ENCODE measurements around the gene TMEM242.

The TMEM242 gene

DNA sequence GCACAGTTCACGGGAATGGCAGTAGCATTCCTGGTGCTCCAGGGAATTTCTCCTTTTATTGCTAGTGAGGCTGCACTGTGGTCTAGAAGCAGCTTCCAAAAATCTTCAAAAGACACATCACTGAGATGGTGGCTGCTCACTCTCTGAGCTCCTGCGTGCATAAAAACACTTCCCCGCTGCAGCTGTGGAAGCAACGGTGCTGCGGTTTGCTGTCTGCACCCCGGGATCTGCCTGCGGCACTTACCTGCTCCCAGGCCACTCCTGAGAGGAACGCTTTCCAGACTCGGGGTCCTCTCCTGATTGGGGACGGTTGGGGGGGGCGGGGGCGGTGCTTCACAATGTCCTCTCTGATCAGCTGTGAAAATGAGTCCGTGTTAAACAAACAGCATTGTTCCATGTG, 77.9 kb downstream of the TMEM242 start:
- DNase-seq: no peak

DNA sequence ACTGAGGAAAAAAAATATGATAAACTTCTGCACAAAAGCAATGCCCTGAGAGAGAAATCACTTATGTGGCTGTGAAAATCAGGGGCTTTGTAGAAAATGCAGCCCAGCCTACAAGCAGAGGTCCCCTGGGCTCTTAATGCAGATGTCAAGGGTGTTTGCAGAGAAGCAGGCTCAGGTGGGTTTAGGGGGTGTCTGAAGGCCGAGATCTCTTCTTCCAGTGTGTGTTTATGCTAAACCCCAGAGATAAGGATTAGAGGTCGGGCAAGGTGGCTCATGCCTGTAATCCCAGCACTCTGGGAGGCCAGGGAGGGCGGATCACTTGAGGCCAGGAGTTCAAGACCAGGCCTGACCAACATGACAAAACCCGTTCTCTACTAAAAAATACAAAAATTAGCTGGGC, 78.5 kb downstream of the TMEM242 start:
- no peak for DNase-seq

DNA sequence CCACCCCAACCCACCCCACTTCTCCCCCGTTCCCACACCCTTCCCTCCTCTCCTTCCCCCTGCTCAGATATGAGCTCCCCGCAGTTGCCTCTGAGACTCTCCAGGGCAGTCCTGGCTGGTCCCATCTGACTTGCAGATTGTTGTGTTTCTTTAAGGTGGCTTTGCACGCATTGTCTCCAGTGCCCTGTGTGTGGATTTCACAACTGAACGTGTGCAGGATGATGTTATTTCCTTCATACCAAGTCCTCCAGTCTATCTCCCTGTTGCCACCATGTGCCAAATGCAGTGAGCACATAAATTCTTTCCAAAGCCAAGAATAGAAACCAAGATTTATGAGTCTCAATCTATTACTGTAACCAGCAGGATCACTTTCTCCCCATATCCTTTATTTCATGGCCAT, 79.1 kb downstream of the TMEM242 start:
- DNase-seq: no peak

DNA sequence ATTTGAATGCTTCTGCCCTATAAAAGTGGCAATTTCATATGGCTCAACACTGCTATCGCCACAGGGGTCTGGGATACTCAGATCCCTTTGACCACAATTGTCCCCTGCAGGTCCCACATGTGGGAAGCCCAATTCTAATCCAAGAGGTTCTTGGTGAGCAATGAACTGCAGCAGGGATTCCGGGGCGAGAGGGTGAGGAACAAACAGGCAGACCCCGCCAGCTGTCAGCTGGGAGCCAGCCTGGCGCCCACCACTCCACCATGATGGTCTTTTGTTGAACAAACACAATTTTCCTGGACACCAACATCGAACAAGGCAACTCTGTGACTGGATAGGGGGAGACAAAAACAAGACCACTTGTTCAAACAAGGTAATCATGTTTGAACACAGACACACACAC, 80.5 kb downstream of the TMEM242 start:
- DNase-seq: no peak

DNA sequence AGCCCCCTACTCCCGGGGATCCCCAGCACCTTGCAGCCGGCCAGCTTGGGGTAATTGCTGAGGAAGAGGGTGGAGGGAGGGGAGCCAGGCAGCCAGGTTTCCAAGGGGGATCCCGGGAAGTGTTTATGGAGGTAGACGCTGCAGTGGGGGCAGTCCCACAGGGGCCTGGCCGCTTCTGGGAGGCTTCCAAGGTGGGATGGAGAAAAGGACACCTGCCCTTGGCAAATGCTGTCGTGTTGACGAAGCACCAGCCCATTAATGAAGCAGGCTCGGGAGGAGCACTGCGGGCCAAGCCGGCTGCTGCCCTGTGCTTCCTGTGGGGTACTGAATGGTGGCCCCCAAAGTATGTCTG, 82.4 kb downstream of the TMEM242 start:
- no peak for DNase-seq

DNA sequence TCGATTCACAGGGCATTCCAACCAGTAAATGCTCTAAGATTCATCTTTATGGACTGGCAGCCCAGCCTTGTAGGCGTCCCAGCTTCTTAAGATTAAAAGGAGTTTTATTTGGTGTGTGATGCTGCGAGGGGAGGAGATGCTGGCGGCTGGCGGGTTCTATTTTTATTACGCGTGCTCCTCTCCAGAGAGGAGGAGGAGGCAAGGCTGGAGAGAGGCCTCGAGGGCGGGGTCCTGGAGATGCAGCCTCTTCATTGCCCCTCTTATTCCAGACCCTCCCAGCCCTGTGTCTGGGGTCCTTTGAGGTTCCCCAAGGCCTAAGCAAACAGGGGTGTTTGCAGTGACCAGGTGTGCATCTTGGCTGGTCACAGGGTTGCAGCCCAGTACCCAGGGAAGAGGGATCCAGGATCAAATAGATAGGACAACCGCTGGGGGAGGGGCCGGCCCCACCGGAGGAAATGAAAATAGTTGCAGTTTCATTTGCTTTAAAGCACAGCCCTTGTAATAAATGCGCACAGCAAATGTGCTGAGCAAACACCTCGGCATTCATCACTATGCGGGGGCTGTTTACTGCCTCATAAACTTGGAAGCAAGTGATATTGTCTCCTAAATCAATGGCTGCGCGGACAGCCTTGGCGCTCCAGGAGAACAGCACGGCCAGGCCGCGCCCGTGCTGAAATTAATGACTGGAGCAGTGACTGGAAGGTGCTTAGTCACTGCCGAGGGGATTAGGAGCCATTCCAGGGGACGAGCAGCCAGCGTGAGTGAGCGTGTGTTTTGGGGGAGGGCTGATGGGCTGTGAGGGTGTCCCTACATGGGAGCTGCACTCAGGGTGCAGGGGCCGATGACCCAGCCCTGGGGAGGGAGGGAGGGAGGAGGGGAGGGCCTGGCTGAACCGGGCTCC, 83.0 kb downstream of the TMEM242 start:
- DNase-seq: no peak

DNA sequence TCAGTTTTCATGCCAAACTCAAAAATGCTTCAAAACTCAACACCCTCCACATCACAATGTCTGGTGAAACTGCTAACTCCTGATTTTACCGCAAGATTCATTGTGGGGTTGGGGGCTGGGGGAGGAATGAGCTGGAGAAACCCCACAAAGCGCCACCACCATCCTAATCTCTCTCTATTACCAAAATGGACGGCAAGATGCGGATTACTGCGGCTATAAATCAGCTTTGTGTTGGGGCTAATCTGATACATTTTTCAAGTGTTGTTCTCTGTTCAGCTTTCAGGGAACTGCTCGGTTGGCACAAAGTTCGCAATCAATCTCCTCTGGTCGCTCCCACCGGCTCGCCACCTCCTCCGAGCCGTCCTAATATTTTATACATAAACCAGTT, 83.7 kb downstream of the TMEM242 start:
- no peak for DNase-seq

Measured in eye (tissue), 1 donor.